OCI-LY3 (cell line): ENCODE data around the gene ZDHHC14.

Experiments
- H2AFZ ChIP-seq: fragments of 200-600, 300-600 bp; shearing (Covaris generic); 2 replicates; pipeline ENCODE4 v1.6.0; 2014; ENCODE audit warnings: antibody characterized with exemption, low read depth, low read length
- H3K27ac ChIP-seq: fragments of 200-600, 300-600 bp; sonication (generic); 2 replicates; pipeline ENCODE4 v1.5.1; 2014; ENCODE audit warnings: mild to moderate bottlenecking, low read length, moderate library complexity, mixed read lengths
- H3K27me3 ChIP-seq: fragments of 200-600, 300-600 bp; sonication (generic); 2 replicates; pipeline ENCODE4 v1.6.1; 2014; ENCODE audit warnings: low read depth, low read length, mixed read lengths
- H3K36me3 ChIP-seq: fragments of 200-600, 300-600 bp; sonication (generic); replicated peaks from 2 replicates; pipeline ENCODE3; 2014; ENCODE audit warnings: low read depth, low read length, mixed read lengths
- H3K4me1 ChIP-seq: fragments of 300-600, 200-600 bp; sonication (generic); 2 replicates; pipeline ENCODE4 v1.6.1; 2014; ENCODE audit warnings: low read length, mixed read lengths
- H3K4me2 ChIP-seq: fragments of 200-600, 300-600 bp; sonication (generic); 2 replicates; pipeline ENCODE4 v1.6.1; 2014; ENCODE audit warnings: low read length, mixed read lengths
- H3K4me3 ChIP-seq: fragments of 300-600, 200-600 bp; sonication (generic); 2 replicates; pipeline ENCODE4 v1.5.1; 2014; ENCODE audit warnings: antibody characterized with exemption, mild to moderate bottlenecking, low read length, moderate library complexity
- H3K79me2 ChIP-seq: fragments of 300-600, 200-600 bp; shearing (Covaris generic); 2 replicates; pipeline ENCODE4 v1.6.1; 2014; ENCODE audit warnings: mild to moderate bottlenecking, low read length, mixed read lengths
- H3K9ac ChIP-seq: fragments of 300-600, 200-600 bp; shearing (Covaris generic); 2 replicates; pipeline ENCODE4 v1.6.0; 2014; ENCODE audit warnings: mild to moderate bottlenecking, low read length, moderate library complexity
- H3K9me3 ChIP-seq: fragments of 200-600, 300-600 bp; shearing (Covaris generic); 2 replicates; pipeline ENCODE4 v1.6.1; 2014; ENCODE audit warnings: low read length, mixed read lengths; ENCODE audit not compliant: insufficient read depth
- H4K20me1 ChIP-seq: fragments of 200-600, 300-600 bp; sonication (generic); 2 replicates; pipeline ENCODE4 v1.6.1; 2016; ENCODE audit warnings: low read length, mixed read lengths; ENCODE audit not compliant: insufficient read depth
- EZH2phosphoT487 ChIP-seq: fragments of 200-600 bp; shearing (Covaris generic); IDR thresholded peaks from 2 replicates; pipeline ENCODE4 v1.6.1; 2018; ENCODE audit warnings: antibody characterized with exemption, mixed run types, low read depth
- TF ChIP-seq, protein P1 (sequence below): fragments of 200-600, 300-600 bp; sonication (generic); IDR thresholded peaks from 2 replicates; pipeline ENCODE4 v1.5.1; 2014; ENCODE audit warnings: antibody characterized with exemption, low read length, low read depth

Gene ZDHHC14

DNA sequence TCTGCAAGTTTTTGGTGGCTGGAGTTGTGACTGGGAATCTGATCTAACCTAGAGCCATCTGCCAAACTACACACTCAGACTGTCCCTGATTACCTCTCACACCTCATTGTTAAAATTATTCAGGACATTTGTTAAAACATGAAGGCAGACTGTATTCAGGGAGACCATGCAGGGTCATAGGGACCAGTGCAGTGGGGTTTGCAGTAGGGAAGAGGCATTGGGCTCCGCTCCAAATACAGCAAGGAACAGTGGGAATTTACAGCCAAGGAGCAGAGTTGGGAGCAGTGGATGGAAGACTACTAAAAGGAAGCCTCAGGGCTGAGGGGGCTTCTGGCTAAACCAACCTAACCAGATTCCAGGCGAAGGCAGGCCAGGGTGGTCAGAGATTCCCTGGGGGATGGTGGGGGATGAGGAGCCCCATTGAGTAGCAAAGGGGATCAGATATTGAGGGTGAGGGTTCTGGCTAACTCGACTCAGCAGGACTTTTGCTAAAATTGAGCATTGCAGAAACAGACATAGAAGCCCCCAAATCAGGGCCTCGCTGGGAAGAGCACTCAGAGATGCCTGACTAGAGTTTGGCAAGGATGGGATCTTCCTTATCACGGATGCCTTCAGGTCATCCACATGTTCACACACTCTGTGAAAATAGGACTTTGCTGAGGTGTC, 172.0 kb downstream of the ZDHHC14 start:
- no peaks in the 10 kb centered on the region for H3K9me3 ChIP-seq
- no peaks in the 10 kb centered on the region for H4K20me1 ChIP-seq
- no peaks in the 10 kb centered on the region for H3K79me2 ChIP-seq
- H3K9ac ChIP-seq, result no peak overlapping the region
- H3K4me1 ChIP-seq, result peaks cover 17% of the 10 kb centered on the region
- no peaks in the 10 kb centered on the region for H3K27me3 ChIP-seq
- TF ChIP-seq, protein P1, sequence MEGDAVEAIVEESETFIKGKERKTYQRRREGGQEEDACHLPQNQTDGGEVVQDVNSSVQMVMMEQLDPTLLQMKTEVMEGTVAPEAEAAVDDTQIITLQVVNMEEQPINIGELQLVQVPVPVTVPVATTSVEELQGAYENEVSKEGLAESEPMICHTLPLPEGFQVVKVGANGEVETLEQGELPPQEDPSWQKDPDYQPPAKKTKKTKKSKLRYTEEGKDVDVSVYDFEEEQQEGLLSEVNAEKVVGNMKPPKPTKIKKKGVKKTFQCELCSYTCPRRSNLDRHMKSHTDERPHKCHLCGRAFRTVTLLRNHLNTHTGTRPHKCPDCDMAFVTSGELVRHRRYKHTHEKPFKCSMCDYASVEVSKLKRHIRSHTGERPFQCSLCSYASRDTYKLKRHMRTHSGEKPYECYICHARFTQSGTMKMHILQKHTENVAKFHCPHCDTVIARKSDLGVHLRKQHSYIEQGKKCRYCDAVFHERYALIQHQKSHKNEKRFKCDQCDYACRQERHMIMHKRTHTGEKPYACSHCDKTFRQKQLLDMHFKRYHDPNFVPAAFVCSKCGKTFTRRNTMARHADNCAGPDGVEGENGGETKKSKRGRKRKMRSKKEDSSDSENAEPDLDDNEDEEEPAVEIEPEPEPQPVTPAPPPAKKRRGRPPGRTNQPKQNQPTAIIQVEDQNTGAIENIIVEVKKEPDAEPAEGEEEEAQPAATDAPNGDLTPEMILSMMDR, result no peak
- TF ChIP-seq EZH2phosphoT487, result no peak
- H3K36me3 ChIP-seq, result no peaks in the 10 kb centered on the region
- H3K27ac ChIP-seq, result no peak overlapping the region
- no peak overlapping the region for H2AFZ ChIP-seq
- no peak overlapping the region for H3K4me3 ChIP-seq
- no peak overlapping the region for H3K4me2 ChIP-seq

DNA sequence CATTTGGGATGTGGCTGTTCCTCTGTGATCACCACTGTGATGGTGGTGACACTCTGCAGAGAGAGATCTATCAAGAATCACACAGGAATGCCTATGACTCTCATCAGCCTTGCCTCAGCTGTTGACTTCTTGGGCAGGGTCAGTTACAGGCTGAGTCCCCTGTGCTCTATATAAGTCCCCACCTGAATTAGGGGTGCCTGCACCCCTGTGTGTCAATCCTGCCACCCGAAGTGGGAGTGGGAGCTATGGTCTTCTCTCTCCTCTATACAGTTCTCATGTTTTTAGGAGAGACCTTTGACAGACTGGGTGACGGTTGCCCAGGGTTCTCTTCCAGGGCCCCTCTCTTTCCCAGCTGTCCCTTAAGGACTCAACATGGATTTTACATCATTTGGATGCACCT, 173.8 kb downstream of the ZDHHC14 start:
- no peaks in the 10 kb centered on the region for H3K27me3 ChIP-seq
- no peak overlapping the region for H2AFZ ChIP-seq
- H3K36me3 ChIP-seq, result no peaks in the 10 kb centered on the region
- TF ChIP-seq EZH2phosphoT487, result no peak
- TF ChIP-seq, protein P1, result no peak
- no peaks in the 10 kb centered on the region for H3K9me3 ChIP-seq
- no peak overlapping the region for H3K4me2 ChIP-seq
- H3K4me1 ChIP-seq, result peaks cover 33% of the 10 kb centered on the region
- no peaks in the 10 kb centered on the region for H4K20me1 ChIP-seq
- H3K79me2 ChIP-seq, result no peaks in the 10 kb centered on the region
- no peak overlapping the region for H3K4me3 ChIP-seq
- no peak overlapping the region for H3K27ac ChIP-seq
- H3K9ac ChIP-seq, result no peak overlapping the region

DNA sequence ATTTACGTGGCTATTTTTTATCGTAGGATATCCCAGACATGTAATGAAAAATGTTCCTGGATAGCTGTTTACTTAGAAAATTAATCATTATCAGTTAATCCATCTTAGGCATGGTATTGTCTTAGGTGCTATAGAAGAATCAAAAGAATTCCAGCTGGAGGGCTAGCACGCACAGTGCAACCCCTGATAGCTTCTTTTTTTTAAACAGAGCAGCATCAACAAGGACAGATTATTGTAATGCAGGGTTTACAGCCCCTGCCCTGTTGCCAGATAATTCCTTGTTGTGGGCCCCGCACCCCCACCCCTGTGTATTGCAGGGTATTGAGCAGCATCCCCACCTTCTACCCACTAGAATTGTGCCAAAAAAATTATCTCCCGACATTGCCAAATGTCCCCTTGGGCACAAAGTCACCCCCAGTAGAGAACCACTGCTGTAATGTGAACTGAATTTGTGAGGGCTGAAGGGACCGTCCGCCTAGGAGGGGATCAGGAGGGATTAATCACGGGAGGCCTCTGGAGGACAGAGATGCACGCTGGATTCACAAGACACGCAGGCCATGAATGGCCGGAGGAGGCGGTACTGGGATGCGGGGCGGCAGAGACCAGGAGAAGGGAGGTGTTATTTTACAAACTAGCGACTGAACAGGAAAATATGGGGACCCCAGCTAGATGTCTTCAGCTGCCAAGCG, 174.6 kb downstream of the ZDHHC14 start:
- no peaks in the 10 kb centered on the region for H3K79me2 ChIP-seq
- H3K4me1 ChIP-seq, result peaks cover 34% of the 10 kb centered on the region
- H3K27me3 ChIP-seq, result no peaks in the 10 kb centered on the region
- no peak for TF ChIP-seq EZH2phosphoT487
- TF ChIP-seq, protein P1, result no peak
- H3K9ac ChIP-seq, result no peak overlapping the region
- no peak overlapping the region for H3K4me3 ChIP-seq
- no peaks in the 10 kb centered on the region for H4K20me1 ChIP-seq
- H2AFZ ChIP-seq, result no peak overlapping the region
- H3K9me3 ChIP-seq, result no peaks in the 10 kb centered on the region
- no peak overlapping the region for H3K27ac ChIP-seq
- H3K4me2 ChIP-seq, result no peak overlapping the region
- H3K36me3 ChIP-seq, result no peaks in the 10 kb centered on the region

DNA sequence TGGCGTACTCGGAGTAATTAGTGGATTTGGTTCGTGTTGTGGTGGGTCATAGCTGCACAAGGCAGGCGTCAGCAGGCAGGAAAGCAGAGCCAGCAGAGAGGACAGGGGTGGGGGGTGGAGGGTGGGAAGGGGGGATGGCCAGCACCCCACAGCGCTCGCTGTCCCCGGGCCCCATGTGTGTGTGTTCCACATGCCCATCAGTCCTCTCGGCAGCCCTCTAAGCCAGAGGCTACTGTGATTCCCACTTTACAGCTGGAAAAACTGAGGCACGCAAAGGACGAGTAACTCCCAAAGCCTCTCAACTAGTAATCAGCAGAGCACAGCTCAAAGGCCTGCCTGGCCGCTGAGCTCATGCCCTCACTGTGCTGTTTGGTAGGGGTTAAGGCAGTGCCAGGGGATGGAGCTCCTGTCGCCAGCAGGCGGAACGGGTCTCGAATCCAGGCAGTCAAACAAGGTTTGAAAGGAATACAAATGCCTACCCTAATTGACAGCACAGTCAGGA, 175.2 kb downstream of the ZDHHC14 start:
- H3K36me3 ChIP-seq, result no peaks in the 10 kb centered on the region
- no peak overlapping the region for H3K27ac ChIP-seq
- H3K4me3 ChIP-seq, result no peak overlapping the region
- H3K9ac ChIP-seq, result no peak overlapping the region
- no peak overlapping the region for H3K4me2 ChIP-seq
- no peaks in the 10 kb centered on the region for H3K27me3 ChIP-seq
- no peaks in the 10 kb centered on the region for H3K9me3 ChIP-seq
- H2AFZ ChIP-seq, result no peak overlapping the region
- no peaks in the 10 kb centered on the region for H3K79me2 ChIP-seq
- no peaks in the 10 kb centered on the region for H4K20me1 ChIP-seq
- TF ChIP-seq, protein P1, result no peak
- no peak for TF ChIP-seq EZH2phosphoT487
- peaks cover 40% of the 10 kb centered on the region for H3K4me1 ChIP-seq
